ENCODE data around the gene SEL1L3. TPM values are rescaled to one million over a fixed set of nuclear protein-coding genes. Genes with fewer than 3 reads are reported as not detected.

The SEL1L3 gene
- total RNA-seq, 2 experiments from 2014 or later = 51.6 TPM

DNA sequence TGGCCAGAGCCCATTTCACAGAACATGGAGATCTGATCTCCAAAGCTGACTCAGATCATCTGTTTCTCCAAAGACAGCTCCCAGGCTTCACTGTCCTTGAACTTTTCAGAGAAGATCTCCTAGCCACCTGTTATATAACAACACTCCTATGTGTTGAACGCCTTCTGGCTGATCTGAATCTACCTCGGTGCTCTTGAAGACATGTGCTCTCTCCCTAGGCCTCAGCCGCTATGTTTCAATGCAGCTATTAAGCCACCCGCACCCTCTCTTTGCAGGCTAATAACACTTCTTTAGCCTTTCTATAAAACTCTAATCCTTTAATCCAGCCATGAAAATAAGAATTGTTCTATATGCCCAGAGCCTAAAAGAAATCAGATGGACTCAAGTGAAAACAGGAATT, 34.9 kb downstream of the SEL1L3 start:
- CTCF ChIA-PET = no interaction called here
- POLR2A ChIA-PET = no interaction called here

DNA sequence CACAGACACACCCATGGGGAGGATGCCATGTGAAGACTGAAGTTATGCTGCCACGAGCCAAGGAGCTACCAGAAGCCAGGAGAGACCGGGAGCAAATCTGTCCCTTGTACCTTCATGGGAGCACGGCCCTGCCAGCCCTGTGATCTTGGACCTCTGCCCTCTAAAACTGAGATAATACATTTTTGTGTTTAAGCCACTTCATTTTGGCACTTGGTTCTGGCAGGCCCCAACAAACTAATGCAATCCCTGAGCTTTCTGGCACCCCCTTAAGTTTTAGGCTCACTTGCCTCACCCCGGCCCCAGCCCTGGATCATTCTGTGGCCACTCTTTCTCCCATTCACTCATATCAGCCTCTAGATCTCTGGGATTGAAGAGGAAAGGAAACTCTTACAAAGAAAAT, 35.4 kb downstream of the SEL1L3 start:
- ChIA-PET CTCF (no interaction called here), POLR2A (no interaction called here)

DNA sequence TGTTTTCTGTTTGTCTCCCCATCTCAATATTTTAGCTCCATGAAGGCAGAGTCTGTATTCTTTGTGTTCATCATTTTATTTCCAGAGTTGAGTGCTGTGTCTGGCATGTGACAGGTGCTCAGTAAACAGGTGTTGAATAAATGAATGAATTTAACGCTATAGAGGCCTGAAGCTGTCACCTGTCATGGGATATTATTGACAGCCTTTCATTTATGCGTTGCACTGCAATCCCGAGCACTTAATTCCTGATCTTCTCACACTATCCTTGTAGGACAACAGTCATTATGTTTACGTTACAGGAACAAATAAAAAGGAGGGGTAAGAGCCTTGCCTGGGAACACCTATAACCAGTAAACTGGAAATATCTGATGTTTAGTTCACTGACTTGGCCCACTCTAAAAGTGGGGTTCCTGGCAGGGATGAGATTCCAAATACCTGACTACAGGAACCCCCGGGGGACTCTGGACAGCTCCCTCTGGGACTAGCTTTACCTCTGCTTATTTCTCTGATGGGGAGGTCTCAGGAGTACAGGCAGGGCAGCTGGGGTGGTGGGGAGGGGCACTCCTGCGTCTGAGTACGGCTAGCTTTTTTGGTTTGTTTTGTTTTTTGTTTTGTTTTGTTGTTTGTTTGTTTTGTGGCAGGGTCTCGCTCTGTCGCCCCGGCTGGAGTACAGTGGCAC, 36.6 kb downstream of the SEL1L3 start:
- ChIA-PET POLR2A (interaction anchor here (0.6 kb wide), 1 partner anchor 548 kb away, joined by 4 read pairs; no protein-coding TSS in a partner anchor), CTCF (interaction anchor here (0.6 kb wide), 1 partner anchor 160 kb away, joined by 3 read pairs; no protein-coding TSS in a partner anchor)

DNA sequence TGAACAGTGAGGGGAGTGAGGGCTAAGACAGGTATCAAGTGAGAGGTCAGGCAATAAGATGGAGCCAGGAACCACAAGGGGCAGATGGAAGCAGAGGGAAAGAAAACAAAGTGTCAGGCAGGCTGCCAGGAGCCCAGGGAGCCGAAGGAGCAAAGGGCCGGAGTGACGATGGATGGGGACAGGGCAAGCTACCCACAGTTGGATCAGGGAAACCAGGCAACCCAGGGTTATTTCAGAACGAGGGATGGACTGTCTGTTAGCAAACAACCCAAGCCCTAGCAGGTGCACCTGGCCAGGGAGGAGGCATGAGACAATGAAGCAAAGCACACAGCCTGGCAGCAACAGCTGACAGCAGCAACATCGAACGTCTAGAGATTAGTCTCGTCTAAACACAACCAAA, 39.2 kb downstream of the SEL1L3 start:
- ChIA-PET CTCF (no interaction called here), POLR2A (no interaction called here)

DNA sequence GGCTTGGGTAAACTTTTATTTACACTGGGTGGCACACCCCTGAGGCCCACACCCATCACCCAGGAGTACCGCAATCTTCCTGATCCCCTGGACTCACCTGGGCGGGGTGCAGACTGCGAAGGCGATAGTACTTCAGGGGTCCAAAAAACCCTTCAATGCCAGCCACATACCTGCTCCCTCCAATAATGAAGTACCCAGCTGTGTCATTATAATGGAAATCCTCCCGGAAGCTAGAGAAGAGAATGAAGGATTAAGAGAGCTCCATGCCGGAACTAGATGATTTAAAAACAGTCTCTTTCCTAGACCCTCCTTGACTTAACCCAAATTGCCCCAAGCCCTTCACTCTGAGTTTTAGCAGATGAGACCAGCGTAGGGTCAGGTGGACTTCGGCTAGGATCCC, 40.9 kb downstream of the SEL1L3 start:
- ChIA-PET CTCF (no interaction called here), POLR2A (no interaction called here)

DNA sequence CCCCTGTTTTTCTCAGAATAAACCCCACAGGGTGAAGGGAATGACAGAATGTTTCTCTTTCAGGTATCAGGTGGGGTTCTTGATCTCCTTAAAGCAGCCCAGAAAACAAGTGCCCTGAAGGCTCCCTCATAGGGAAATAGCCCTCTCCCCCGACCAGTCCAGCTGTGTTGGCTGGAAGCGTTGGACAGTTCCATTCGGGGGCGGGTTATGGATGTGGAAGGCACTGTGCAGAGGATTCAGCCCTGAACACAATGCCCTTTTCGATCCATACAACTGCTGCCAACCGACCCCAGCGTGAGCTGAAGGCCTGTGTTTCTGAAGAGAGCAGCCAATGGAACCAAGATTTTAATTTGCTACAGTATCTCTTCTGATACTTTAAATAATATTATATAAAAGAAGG, 41.5 kb downstream of the SEL1L3 start:
- CTCF ChIA-PET = no interaction called here

DNA sequence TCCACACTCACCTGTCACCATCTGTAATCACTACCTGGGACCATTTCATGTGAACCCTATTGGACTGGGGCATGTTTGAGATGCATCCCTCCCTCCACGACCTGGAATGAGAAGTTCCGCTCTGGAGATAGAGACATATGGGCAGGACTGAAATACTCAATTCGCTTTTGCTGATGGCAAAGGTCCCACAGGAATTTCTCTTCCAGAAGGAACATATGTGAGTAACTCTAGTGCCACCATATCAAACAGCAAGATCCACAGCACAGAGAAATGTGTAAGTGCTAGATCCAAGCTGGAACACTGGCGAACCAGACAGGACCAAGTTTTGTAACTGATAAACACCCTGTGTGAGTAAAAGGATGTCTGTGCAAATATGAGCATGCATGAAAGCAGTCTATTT, 43.9 kb downstream of the SEL1L3 start:
- CTCF ChIA-PET = no interaction called here
- POLR2A ChIA-PET = no interaction called here

More for the DNA sequence above, 41.5 kb downstream of the SEL1L3 start:
- POLR2A ChIA-PET = no interaction called here

DNA sequence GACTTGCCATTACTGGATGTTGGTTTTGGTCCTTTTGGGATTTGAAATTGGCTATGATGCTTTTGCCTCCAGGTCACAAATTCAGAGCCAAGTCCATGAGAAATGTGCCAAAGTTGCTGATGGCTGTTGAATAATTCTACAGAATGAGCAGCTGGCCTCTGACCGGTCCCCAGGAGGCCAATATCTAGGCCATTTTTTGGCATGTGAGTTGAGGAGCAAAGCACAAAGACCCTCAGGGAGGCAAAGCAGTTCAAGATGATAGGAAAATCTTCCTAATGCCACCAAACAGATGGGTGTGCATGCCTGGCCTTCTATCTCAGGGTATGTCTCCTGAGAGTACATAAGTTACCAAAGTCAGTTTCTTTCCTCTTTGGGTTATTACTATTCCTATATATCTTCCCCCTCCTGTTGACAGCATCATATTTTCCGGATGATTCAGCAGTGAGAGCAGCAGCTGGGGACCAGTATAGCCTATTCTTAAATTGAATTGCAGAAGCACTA, 44.4 kb downstream of the SEL1L3 start:
- ChIA-PET POLR2A (no interaction called here), CTCF (no interaction called here)

DNA sequence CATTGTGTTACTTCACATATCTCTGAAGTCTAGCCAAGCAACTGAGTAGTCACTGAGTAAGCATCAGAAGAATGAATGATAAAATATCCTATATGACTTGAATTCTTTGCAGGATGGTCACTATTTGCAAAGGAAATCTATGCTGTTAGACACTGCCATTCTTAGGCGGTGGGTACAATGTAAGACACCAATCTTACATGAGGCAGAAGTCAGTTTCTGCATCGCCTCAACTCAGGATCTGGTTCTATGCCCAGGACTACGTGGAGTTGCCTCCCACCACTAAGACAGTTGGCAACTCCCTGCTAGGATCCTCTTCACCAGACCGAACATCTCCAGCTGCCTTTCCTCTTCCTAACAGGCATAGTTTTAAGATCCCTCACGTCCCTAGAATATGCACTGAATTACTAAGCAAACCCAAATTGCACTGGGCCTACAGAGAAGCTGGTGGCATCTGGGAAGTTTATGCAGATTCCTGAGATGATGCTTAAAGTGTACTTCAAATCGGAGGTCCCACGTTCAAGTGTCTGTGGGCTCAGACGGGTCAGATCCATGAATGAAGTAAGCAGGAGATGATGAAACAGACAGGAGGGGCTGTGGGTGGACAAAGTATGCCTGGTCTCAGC, 45.6 kb downstream of the SEL1L3 start:
- ChIA-PET POLR2A (interaction anchor here (0.6 kb wide), 1 partner anchor 693 kb away, joined by 3 read pairs; no protein-coding TSS in a partner anchor), CTCF (no interaction called here)

DNA sequence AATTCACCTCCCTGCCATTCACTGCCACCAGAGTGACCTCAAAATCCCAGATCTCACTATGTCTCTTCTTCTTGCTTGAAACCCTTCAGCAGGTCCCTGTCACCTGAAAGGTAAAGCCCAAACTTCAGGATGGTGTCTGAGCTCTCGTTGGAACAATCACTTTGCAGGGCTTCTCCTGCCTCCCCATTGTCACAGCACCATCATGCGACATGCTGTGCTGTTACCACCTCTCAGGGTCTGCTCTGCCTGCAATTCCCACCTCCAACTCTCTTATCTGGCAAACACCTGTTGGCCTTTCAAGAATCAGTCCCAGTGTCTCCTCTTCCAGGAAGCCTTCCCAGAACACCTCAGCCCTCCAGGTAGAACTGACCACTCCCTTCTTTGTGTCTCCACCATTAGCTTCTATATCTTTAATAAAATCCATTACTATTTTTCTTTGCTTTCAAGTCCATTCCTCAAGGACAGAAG, 46.2 kb downstream of the SEL1L3 start:
- POLR2A ChIA-PET = interaction anchor here (0.6 kb wide), 1 partner anchor 692 kb away, joined by 3 read pairs; no protein-coding TSS in a partner anchor
- CTCF ChIA-PET = no interaction called here

DNA sequence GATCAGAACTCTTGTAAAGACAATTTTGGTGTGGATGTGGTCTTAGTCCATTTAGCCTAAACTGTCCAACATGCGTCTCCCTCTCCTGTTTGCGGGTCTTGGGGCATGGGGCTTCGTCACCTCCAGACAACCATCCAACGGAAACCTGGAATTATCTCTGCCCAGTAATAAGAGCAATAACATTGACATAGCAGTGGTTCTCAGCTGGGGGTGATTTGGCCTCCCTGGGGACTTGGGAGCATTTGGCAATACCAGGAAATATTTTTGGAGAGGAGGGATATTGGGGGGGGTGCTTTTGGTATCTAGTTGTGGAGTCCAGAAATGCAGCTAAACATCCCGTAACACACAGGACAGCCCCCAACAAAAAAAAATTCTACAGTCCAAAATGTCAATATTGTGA, 47.2 kb downstream of the SEL1L3 start:
- ChIA-PET POLR2A (no interaction called here), CTCF (no interaction called here)

DNA sequence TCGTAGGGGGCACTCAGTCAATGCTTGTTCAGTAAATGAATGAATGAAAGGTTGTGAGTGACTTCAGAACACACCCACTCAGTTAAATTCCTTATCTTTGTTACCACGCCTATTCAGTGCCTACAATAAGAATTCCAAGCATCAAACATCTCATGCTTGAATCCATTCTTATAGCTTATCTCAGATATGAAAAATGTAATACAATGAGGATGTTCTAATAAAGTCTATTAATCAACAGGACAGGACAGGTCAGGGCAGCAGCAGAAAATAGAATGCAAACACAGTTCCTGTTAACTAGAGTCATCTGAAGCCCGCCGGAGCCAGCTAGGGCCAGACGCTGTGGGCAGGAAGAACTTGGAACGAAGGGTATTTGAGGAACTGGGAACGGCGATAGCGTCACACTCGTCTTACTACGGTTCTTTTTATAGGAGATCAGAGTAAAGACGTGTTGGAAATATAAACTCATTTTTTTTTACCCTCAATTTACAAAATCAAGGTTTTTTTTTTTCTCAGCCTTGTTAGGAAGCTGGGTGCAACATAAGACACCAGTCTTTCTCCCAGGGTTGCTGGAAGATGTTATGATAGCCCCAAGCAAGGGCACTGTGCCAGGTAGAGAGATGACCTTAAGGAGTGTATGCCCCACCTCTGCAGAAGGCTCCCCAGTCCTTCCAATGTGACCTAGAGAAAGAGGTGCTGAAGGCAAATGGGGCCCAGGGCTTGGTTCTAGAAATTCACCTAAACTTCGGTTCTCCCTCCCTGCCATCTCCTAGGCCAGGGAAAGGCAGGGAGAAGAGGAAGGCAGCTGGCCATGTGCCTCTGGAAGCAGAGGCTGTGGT, 48.3 kb downstream of the SEL1L3 start:
- ChIA-PET POLR2A (no interaction called here), CTCF (interaction anchor here (0.6 to 0.8 kb wide), 2 partner anchors 60 to 92 kb away, joined by 3 read pairs; no protein-coding TSS in a partner anchor)

DNA sequence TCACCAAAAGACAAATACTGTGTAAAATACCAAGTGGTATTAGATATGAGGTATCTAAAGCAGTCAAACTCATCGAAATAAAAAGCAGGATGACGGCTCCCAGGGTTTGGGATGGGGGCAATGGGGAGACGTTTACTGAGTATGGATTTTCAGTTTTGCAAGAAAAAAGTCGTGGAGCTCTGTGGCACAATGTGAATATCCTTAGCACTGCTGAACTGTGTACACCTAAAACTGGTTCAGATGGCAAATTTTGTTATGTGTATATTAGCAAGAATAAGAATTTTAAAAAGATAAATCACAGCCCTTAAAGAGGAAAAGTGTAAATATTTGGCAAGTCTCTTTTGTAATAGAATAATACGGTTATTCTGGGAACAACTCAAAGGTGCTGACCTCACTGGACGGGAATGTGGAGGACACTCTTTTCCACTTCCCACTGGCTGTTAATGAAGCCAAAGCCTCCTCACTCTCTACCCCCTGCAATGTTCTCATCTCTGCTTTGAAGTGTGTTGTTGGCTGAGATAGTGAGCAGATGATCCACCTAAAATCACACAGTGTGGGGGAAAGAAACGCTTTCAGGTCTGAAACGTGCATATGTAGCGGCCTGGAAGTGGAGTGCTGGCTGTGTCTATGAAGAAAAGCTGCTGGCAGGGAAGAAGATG, 49.2 kb downstream of the SEL1L3 start:
- CTCF ChIA-PET = interaction anchor here (0.6 to 0.8 kb wide), 2 partner anchors 59 to 93 kb away, joined by 3 read pairs; no protein-coding TSS in a partner anchor
- POLR2A ChIA-PET = no interaction called here

DNA sequence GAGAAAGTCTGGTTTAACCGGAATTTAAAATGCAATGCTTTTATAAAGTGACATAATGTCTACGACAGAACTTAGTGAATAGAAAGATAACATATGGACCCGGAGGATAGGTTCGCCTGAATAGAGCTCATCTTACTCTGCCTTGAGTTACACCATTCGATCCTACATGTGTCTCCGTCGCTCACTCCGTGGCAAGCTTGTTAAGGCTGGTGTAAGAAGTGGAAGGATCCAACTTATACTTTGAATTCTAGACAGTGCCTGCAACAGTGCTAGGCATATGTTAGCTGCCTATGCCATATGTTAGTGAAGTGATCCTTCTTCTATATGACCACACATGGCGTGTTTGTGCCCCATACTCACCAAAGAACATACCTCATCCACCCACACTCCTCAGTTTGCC, 50.9 kb downstream of the SEL1L3 start:
- ChIA-PET POLR2A (no interaction called here), CTCF (interaction anchor here (1.0 kb wide), 1 partner anchor 45 kb away, joined by 5 read pairs; no protein-coding TSS in a partner anchor)

DNA sequence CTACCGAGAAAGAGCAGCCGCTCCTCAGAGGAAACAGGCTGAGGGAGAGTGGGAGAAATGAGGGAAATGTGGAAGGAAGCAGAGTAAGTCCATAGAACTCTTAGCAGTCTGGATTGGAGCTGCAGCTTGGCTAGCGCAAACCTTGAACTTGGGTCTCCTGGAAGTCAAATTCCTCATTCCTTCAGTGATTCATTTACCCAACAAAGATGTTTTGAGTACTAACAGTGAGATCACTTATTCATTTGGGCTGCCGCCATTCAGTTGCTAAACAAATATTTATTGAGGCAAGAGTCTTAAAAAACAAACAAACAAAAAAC, 51.5 kb downstream of the SEL1L3 start:
- POLR2A ChIA-PET = no interaction called here
- CTCF ChIA-PET = no interaction called here

DNA sequence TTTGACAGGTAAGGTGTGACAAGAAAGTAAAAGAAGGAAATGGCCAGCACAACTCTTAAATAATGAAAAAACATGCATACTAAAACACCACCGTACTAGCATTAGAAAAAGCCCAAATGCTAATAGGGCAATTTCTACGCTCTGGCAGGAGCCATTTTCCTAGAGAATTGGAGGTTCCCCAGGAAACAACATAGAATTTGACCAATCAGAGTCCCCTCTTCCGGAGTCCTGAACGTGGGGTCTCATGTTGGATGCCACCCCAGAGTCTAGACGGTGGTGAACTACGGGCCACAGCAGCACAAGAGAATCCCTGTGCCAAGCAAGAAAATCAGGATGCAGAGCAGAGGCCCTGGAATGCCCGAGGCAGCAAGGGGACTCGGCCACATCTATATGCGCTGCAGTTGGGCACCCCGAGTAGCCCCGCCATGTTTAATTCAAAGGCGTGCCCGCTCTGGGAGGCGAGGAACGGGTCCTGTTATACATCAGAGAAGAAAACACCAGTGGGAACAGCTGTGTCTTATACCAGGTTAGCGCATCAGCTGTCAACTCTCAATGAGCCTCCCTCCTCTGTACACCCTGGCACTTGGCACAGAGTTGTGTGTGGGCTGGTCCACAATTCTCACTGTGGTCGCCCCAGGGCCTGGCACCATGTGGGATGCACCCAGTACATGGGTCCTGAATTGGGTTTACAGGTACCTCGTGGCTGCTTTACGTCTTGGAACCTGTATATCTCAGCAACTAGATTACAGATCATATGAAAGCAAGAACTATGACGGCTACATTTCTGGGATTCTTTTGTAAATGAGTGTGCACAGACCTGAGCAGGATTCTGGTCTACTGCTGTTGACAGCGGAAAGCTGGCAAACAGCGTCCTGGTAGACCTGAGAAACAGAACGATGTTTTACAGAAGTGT, 52.1 kb downstream of the SEL1L3 start:
- CTCF ChIA-PET = no interaction called here

DNA sequence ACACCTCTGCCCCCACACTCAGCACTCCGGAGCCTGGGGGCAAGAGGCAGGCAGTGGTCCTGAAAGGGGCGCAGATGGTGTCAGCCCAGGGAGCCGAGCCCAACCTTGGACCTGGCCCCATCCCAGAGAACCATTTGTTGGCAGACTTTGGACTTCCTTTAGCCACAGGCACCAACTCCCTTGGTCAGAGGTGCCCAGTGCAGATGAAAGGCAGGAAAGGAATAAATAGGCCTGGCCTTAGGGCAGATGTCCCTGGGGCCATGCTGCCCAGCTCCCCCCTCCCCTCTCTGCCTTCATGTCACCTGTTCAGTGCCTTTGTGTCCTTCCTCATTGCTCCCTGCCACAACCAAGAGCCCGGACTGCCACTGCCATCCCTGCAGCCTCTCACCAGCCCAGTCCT, 52.8 kb downstream of the SEL1L3 start:
- POLR2A ChIA-PET = no interaction called here
- CTCF ChIA-PET = no interaction called here

More for the DNA sequence above, 52.1 kb downstream of the SEL1L3 start:
- POLR2A ChIA-PET = no interaction called here

DNA sequence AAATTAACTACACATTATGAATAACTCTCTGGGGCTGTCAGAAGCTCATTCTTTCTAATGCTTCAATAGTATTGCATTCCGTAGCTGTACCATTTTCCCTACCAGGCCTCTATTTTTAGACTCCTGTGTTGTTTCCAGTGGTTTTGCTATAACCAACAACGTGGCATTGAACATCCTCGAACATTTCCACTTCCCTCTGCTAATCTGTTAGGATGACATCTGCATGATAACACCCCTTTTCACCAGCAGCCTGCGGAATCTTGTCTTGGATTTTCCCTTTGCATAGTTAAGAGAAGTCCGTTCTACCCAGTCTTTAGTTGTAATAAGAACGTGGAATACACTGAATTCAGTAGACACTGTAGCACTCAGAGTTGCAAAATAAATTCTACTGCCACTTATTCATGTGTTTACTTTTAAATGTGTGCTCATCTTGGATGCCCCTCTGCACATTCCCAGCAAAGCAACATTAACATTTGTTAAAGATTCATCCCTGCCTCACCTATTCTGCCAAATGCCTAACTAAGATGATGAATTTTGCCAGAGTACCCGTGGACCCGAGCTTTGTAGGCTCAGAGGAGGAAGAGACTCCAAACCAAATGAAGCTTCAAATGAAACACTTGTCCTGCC, 55.6 kb downstream of the SEL1L3 start:
- POLR2A ChIA-PET = no interaction called here
- CTCF ChIA-PET = no interaction called here
